HepG2 (cell line): Measurements from ENCODE around the gene PARN. TPM values are rescaled to one million over a fixed set of nuclear protein-coding genes. Genes with fewer than 3 reads are reported as not detected.

Experiments
- CAMTA2 ChIP-seq: sonication (generic); formaldehyde crosslinking; IDR thresholded peaks from 2 replicates; pipeline ENCODE4 v1.4.0; 2020; ENCODE audit warnings: mild to moderate bottlenecking, missing genetic modification reagents, borderline replicate concordance
- FLYWCH1 ChIP-seq: sonication (generic); formaldehyde crosslinking; IDR thresholded peaks from 2 replicates; pipeline ENCODE4 v1.8.1; 2023; ENCODE audit warnings: mild to moderate bottlenecking, missing genetic modification reagents
- FOXK2 ChIP-seq: fragments of 450-650 bp; IDR thresholded peaks from 2 replicates; pipeline ENCODE4 v1.6.1; 2016
- ISL2 ChIP-seq: sonication (generic); formaldehyde crosslinking; IDR thresholded peaks from 2 replicates; pipeline ENCODE4 v1.5.0; 2020; ENCODE audit warnings: missing genetic modification reagents
- KAT8 ChIP-seq: IDR thresholded peaks from 2 replicates; pipeline ENCODE4 v1.6.1; 2016; ENCODE audit warnings: missing genetic modification reagents, missing compliant biosample characterization
- NR2F6 ChIP-seq, 2 experiments: IDR thresholded peaks; 2 replicates each; pipeline ENCODE4 v1.6.1; 2016; ENCODE audit warnings: antibody characterized with exemption in 1 of 2, mild to moderate bottlenecking in 1 of 2
- RELA ChIP-seq: sonication (generic); formaldehyde crosslinking; IDR thresholded peaks from 2 replicates; pipeline ENCODE4 v1.4.0; 2020; ENCODE audit warnings: missing genetic modification reagents
- SIN3A ChIP-seq: IDR thresholded peaks from 2 replicates; pipeline ENCODE4 v1.6.1; 2011; ENCODE audit warnings: low read depth, mild to moderate bottlenecking, control low read depth, low read length, borderline replicate concordance
- STAG1 ChIP-seq: sonication (generic); formaldehyde crosslinking; IDR thresholded peaks from 2 replicates; pipeline ENCODE4 v1.4.0; 2020; ENCODE audit warnings: missing genetic modification reagents
- ZBTB1 ChIP-seq: sonication (generic); formaldehyde crosslinking; IDR thresholded peaks from 2 replicates; pipeline ENCODE4 v1.4.0; 2020; ENCODE audit warnings: missing genetic modification reagents, borderline replicate concordance
- ZMYM2 ChIP-seq: sonication (generic); formaldehyde crosslinking; IDR thresholded peaks from 2 replicates; pipeline ENCODE4 v1.8.0; 2022; ENCODE audit warnings: mild to moderate bottlenecking, missing genetic modification reagents
- ZNF24 ChIP-seq: fragments of 450-650 bp; IDR thresholded peaks from 2 replicates; pipeline ENCODE4 v1.6.1; 2017; ENCODE audit warnings: antibody characterized with exemption, mild to moderate bottlenecking
- ZNF75D ChIP-seq: sonication (generic); formaldehyde crosslinking; IDR thresholded peaks from 2 replicates; pipeline ENCODE4 v1.8.1; 2023; ENCODE audit warnings: missing genetic modification reagents, mild to moderate bottlenecking, borderline replicate concordance
- polyA plus RNA-seq, 8 experiments: library from polyadenylated mRNA; depleted of rRNA in 3 of 8; stranded (reverse) in 7 of 8; unstranded in 1 of 8; fragments of >200 nt; fragmentation: Illumina TruSeq in 4 of 8; extraction: Trizol in 4 of 8; gene quantifications; 2 replicates each; pipeline versions ENCODE4 v1.2.1 to v1.2.3, GENCODE V29; 2011 to 2016; ENCODE audit warnings: low read depth in 4 of 8, missing spikeins in 1 of 8, mixed read lengths in 1 of 8; ENCODE audit not compliant: insufficient read depth in 1 of 8
- total RNA-seq, 5 experiments: library from RNA; depleted of rRNA; stranded (reverse); fragments of >200 nt; fragmentation: Illumina TruSeq; extraction: Trizol; gene quantifications; 2 replicates each; pipeline ENCODE4 v1.2.3, GENCODE V29; 2016; ENCODE audit warnings: low read depth in 1 of 5
- TF ChIP-seq, protein P1 (sequence below): sonication (generic); formaldehyde crosslinking; conservative IDR thresholded peaks from 2 replicates; pipeline ENCODE4 v1.4.0; 2020; ENCODE audit warnings: missing genetic modification reagents
- TF ChIP-seq, protein P2 (sequence below): sonication (generic); formaldehyde crosslinking; IDR thresholded peaks from 2 replicates; pipeline ENCODE4 v1.5.0; 2020; ENCODE audit warnings: mild to moderate bottlenecking, missing genetic modification reagents
- TF ChIP-seq, protein P3 (sequence below): sonication (generic); formaldehyde crosslinking; IDR thresholded peaks from 2 replicates; pipeline ENCODE4 v1.4.0; 2020; ENCODE audit warnings: missing genetic modification reagents, low read depth, mild to moderate bottlenecking, borderline replicate concordance
- TF ChIP-seq, protein P4 (sequence below): sonication (generic); formaldehyde crosslinking; IDR thresholded peaks from 2 replicates; pipeline ENCODE4 v1.5.0; 2020; ENCODE audit warnings: missing genetic modification reagents
- TF ChIP-seq, protein P5 (sequence below): sonication (generic); formaldehyde crosslinking; IDR thresholded peaks from 2 replicates; pipeline ENCODE4 v1.8.1; 2023; ENCODE audit warnings: mild to moderate bottlenecking, missing genetic modification reagents, borderline replicate concordance
- TF ChIP-seq, protein P6 (sequence below): sonication (generic); formaldehyde crosslinking; IDR thresholded peaks from 2 replicates; pipeline ENCODE4 v1.4.0; 2020; ENCODE audit warnings: mild to moderate bottlenecking, missing genetic modification reagents
- TF ChIP-seq, protein P7 (sequence below): IDR thresholded peaks from 2 replicates; pipeline ENCODE4 v1.6.1; 2016; ENCODE audit warnings: missing compliant biosample characterization, missing genetic modification reagents, borderline replicate concordance

The PARN gene
- total and polyA plus RNA-seq, 2 of the 13 experiments (the other 11 are each of a cell fraction or from before 2014, with no cell fraction given) = 13.3 to 47.6 TPM

DNA sequence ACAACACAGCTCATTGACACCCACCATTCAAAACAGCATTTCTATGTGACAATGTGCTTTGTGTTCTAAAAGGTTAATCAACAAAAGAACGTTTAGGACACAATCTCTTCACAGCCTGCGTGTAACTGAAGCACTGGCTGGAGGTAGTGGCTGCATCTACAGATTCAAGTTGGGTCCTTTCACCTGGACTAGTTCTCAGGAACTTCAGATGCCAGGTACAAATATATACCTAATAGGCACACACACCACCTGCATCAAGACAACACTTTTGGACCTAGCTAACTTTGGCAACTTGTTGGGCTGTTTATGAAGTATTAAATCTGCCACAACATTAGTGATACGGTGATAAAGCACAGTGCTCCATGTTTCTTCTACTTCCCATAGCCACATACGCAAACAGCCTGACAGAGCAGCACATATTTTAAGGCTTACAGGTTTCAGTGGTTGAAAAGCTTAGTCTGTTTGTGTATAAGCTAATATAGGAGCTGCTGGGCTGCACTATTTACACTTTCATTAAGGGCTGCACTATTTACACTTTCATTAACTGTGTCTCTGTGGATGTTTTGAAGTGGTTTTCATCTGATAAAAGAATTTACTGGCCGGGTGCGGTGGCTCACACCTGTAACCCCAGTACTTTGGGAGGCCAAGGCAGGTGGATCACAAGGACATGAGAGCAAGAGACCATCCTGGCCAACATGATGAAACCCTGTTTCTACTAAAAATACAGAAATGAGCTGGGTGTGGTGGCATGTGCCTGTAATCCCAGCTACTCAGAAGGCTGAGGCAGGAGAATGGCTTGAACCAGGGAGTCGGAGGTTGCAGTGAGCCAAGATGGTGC, 132.6 kb downstream of the PARN start (continued):
- TF ChIP-seq, protein P1, sequence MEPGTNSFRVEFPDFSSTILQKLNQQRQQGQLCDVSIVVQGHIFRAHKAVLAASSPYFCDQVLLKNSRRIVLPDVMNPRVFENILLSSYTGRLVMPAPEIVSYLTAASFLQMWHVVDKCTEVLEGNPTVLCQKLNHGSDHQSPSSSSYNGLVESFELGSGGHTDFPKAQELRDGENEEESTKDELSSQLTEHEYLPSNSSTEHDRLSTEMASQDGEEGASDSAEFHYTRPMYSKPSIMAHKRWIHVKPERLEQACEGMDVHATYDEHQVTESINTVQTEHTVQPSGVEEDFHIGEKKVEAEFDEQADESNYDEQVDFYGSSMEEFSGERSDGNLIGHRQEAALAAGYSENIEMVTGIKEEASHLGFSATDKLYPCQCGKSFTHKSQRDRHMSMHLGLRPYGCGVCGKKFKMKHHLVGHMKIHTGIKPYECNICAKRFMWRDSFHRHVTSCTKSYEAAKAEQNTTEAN (CRISPR knock-in tag) = peak; percentile 84
- no peak for TF ChIP-seq RELA (CRISPR knock-in tag)
- TF ChIP-seq, protein P2, sequence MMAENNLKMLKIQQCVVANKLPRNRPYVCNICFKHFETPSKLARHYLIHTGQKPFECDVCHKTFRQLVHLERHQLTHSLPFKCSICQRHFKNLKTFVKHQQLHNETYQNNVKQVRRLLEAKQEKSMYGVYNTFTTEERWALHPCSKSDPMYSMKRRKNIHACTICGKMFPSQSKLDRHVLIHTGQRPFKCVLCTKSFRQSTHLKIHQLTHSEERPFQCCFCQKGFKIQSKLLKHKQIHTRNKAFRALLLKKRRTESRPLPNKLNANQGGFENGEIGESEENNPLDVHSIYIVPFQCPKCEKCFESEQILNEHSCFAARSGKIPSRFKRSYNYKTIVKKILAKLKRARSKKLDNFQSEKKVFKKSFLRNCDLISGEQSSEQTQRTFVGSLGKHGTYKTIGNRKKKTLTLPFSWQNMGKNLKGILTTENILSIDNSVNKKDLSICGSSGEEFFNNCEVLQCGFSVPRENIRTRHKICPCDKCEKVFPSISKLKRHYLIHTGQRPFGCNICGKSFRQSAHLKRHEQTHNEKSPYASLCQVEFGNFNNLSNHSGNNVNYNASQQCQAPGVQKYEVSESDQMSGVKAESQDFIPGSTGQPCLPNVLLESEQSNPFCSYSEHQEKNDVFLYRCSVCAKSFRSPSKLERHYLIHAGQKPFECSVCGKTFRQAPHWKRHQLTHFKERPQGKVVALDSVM (CRISPR knock-in tag) = no peak
- TF ChIP-seq, protein P3, sequence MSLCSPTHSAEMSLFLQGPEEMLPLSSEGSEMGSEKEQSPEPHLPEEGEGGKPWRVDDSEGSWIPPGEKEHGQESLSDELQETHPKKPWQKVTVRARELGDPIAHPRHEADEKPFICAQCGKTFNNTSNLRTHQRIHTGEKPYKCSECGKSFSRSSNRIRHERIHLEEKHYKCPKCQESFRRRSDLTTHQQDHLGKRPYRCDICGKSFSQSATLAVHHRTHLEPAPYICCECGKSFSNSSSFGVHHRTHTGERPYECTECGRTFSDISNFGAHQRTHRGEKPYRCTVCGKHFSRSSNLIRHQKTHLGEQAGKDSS (CRISPR knock-in tag) = 0 out of 2 replicates have a peak, but pooled peaks have one; percentile 36
- TF ChIP-seq, protein P4, sequence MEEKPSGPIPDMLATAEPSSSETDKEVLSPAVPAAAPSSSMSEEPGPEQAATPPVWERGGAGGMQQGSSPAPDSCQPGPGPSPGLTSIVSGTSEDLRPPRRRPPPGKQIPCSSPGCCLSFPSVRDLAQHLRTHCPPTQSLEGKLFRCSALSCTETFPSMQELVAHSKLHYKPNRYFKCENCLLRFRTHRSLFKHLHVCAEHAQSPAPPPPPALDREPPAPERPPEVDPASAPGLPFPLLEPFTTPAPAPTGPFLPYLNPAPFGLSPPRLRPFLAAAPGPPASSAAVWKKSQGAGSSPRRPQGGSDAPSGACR (CRISPR knock-in tag) = peak; percentile 69; the same call in 1 of the 2 replicates
- no peak for TF ChIP-seq CAMTA2 (CRISPR knock-in tag)
- 0 out of 2 replicates have a peak, but pooled peaks have one; percentile 51 for TF ChIP-seq ZMYM2 (CRISPR knock-in tag)
- TF ChIP-seq, protein P5, sequence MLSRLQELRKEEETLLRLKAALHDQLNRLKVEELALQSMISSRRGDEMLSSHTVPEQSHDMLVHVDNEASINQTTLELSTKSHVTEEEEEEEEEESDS (CRISPR knock-in tag) = no peak
- TF ChIP-seq FOXK2 = peak; percentile 41; the same call in 1 of the 2 replicates
- TF ChIP-seq FLYWCH1 (CRISPR knock-in tag) = no peak
- no peak for TF ChIP-seq ZNF75D (CRISPR knock-in tag)
- TF ChIP-seq SIN3A = no peak
- TF ChIP-seq STAG1 (CRISPR knock-in tag) = 0 out of 2 replicates have a peak, but pooled peaks have one; percentile 18
- peak; percentile 95 for TF ChIP-seq ISL2 (CRISPR knock-in tag)
- TF ChIP-seq ZNF24 = no peak
- TF ChIP-seq, protein P6, sequence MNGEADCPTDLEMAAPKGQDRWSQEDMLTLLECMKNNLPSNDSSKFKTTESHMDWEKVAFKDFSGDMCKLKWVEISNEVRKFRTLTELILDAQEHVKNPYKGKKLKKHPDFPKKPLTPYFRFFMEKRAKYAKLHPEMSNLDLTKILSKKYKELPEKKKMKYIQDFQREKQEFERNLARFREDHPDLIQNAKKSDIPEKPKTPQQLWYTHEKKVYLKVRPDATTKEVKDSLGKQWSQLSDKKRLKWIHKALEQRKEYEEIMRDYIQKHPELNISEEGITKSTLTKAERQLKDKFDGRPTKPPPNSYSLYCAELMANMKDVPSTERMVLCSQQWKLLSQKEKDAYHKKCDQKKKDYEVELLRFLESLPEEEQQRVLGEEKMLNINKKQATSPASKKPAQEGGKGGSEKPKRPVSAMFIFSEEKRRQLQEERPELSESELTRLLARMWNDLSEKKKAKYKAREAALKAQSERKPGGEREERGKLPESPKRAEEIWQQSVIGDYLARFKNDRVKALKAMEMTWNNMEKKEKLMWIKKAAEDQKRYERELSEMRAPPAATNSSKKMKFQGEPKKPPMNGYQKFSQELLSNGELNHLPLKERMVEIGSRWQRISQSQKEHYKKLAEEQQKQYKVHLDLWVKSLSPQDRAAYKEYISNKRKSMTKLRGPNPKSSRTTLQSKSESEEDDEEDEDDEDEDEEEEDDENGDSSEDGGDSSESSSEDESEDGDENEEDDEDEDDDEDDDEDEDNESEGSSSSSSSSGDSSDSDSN (CRISPR knock-in tag) = no peak
- TF ChIP-seq ZBTB1 = no peak
- TF ChIP-seq NR2F6 (IDR thresholded peaks at IDR 0.05) = peak; percentile 68
- peak; percentile 49 for TF ChIP-seq NR2F6 (CRISPR knock-in tag; IDR thresholded peaks at IDR 0.05)
- 0 out of 2 replicates have a peak, but pooled peaks have one; percentile 52 for TF ChIP-seq KAT8 (CRISPR knock-in tag)
- TF ChIP-seq, protein P7, sequence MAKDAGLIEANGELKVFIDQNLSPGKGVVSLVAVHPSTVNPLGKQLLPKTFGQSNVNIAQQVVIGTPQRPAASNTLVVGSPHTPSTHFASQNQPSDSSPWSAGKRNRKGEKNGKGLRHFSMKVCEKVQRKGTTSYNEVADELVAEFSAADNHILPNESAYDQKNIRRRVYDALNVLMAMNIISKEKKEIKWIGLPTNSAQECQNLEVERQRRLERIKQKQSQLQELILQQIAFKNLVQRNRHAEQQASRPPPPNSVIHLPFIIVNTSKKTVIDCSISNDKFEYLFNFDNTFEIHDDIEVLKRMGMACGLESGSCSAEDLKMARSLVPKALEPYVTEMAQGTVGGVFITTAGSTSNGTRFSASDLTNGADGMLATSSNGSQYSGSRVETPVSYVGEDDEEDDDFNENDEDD (CRISPR knock-in tag) = no peak; the same call in 1 of the 2 replicates
